GM06990 (cell line): Measurements from ENCODE around the gene PTPRN2.

Source experiments
- DNase-seq: peaks from one replicate; pipeline ENCODE4 v3.0.0-alpha.2; 2011; ENCODE audit not compliant: insufficient read length; ENCODE audit errors: extremely low read depth
- H3K27me3 ChIP-seq: replicated peaks from 2 replicates; pipeline ENCODE4 v1.6.0; 2011; ENCODE audit warnings: low read length; ENCODE audit not compliant: control insufficient read depth, insufficient read depth
- H3K36me3 ChIP-seq: 2 replicates; pipeline ENCODE4 v1.5.1; 2011; ENCODE audit warnings: low read length; ENCODE audit not compliant: control insufficient read depth, insufficient read depth
- H3K4me3 ChIP-seq: replicated peaks from 2 replicates; pipeline ENCODE4 v1.5.1; 2011; ENCODE audit warnings: low read depth, mild to moderate bottlenecking, control low read depth, low read length
- TF ChIP-seq, protein P1 (sequence below): IDR thresholded peaks from 2 replicates; pipeline ENCODE4 v1.5.1; 2011; ENCODE audit warnings: low read length, control low read depth, mild to moderate bottlenecking, inconsistent platforms; ENCODE audit not compliant: insufficient read depth, poor library complexity, severe bottlenecking

PTPRN2 gene

DNA sequence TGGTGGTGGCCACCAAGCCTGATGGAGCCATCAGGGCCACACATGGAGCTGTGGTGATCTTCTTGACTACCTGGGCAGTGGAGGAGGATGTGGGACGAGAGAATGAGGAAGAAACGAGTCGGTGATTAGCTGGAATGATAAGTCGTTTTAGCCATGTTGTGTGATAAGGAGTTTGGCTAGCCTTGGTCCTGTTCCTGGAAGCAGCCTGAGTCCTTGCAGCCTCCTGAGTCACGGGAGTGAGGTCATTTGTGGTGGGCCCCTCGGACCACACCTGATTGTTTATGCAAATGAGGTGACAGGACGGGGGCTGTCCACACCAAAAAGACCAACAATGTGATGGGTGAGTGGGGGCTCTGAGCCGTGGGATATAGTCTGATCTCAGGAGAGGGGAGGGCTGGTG is 554.4 kb downstream of the PTPRN2 start:
- no peaks in the 10 kb centered on the region for H3K36me3 ChIP-seq
- TF ChIP-seq, protein P1, sequence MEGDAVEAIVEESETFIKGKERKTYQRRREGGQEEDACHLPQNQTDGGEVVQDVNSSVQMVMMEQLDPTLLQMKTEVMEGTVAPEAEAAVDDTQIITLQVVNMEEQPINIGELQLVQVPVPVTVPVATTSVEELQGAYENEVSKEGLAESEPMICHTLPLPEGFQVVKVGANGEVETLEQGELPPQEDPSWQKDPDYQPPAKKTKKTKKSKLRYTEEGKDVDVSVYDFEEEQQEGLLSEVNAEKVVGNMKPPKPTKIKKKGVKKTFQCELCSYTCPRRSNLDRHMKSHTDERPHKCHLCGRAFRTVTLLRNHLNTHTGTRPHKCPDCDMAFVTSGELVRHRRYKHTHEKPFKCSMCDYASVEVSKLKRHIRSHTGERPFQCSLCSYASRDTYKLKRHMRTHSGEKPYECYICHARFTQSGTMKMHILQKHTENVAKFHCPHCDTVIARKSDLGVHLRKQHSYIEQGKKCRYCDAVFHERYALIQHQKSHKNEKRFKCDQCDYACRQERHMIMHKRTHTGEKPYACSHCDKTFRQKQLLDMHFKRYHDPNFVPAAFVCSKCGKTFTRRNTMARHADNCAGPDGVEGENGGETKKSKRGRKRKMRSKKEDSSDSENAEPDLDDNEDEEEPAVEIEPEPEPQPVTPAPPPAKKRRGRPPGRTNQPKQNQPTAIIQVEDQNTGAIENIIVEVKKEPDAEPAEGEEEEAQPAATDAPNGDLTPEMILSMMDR, result no peak
- DNase-seq, result no peak
- no peak overlapping the region for H3K4me3 ChIP-seq
- H3K27me3 ChIP-seq, result no peaks in the 10 kb centered on the region

DNA sequence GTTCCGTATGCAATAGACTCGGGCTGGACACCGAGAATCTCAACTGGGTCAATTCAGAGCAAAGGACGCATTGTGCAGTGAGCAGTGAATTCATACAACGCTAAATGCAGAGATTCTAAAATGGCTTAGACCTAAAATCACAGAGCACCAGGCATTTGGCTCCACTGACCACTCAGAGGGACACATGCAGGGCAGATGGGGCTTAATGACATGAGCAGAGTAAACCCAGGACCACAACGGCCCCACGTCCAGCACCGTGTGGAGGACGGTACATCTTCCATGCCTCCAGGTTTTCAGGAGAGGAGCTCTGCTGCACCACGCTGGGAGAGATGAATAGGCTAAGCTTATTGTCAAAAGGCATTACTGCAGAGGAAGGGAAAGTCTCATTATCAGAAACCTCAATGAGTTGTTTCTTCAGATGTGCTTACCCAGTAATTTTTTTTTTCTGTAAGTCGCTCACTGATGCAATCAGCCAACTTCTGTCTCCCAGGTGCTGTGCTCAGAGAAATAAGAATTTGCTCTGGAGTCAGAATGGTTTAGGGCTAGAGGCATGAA is 555.0 kb downstream of the PTPRN2 start:
- H3K36me3 ChIP-seq, result no peaks in the 10 kb centered on the region
- TF ChIP-seq, protein P1, result no peak
- no peak overlapping the region for H3K4me3 ChIP-seq
- DNase-seq, result no peak
- no peaks in the 10 kb centered on the region for H3K27me3 ChIP-seq

DNA sequence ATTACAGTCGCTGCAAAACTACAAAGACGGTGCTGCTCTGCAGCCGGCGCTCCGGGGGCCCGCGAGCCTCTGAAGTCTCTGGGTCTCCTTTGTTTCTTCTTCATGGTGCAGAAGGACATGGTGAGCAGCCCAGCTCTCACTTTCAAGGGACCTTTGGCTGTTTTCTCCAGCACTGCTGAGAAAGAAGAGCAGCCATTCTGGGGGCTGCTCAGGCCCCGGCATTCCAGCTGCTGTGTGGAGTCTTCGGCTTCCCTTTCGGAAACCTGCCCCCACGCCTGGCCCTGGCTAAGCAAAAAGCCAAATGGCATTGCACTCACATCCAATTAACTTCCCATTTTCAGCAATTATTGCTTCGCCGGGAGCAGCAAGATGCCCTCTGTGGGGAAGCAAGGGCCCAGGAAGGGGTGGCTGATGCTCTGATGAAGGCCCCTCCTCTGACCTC is 555.7 kb downstream of the PTPRN2 start:
- H3K4me3 ChIP-seq, result no peak overlapping the region
- TF ChIP-seq, protein P1, result no peak
- H3K27me3 ChIP-seq, result no peaks in the 10 kb centered on the region
- DNase-seq, result no peak
- H3K36me3 ChIP-seq, result no peaks in the 10 kb centered on the region

DNA sequence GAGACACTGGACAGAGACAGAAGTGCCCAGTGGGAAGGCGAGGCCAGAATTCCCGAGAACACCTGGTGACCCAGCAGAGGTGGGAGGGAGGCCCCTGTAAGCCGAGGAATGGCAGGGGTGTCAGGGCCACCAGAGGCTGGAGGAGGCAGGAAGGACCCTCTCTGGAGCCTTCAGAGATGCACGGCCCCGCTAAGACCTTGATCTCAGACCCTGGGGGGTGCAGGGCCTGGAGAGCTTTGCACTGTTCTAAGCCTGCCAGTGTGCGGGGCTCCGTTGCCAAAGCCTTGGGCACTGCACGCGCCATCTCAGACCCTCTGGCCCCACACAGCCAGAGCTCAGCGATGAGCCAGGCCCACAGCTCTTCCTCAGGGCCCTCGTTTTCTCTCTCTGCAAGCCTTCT is 557.1 kb downstream of the PTPRN2 start:
- DNase-seq, result no peak
- no peak overlapping the region for H3K4me3 ChIP-seq
- H3K27me3 ChIP-seq, result no peaks in the 10 kb centered on the region
- no peaks in the 10 kb centered on the region for H3K36me3 ChIP-seq
- TF ChIP-seq, protein P1, result no peak

DNA sequence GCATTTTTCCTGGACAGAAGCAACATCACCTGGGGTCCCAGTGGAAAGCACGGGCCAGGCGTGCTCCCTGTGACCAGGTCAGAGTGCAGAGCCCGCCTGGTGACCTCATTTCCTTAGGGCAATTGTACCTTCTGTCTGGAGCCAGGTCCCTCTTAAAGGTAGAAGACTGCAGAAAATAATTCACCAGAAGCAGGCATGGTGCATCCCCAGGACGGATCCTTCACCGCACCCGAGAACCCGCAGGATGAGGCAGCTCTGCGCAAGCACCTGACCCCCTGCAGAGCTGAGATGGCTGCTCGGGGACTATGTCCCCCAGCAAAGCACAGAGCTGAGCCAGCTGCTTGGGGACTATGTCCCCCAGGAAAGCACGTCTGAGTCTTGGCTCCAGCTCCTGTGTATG is 557.6 kb downstream of the PTPRN2 start:
- Histone ChIP-seq H3K27me3 (no peaks in the 10 kb centered on the region), H3K36me3 (no peaks in the 10 kb centered on the region), H3K4me3 (no peak overlapping the region)
- TF ChIP-seq, protein P1, result no peak
- DNase-seq, result no peak

DNA sequence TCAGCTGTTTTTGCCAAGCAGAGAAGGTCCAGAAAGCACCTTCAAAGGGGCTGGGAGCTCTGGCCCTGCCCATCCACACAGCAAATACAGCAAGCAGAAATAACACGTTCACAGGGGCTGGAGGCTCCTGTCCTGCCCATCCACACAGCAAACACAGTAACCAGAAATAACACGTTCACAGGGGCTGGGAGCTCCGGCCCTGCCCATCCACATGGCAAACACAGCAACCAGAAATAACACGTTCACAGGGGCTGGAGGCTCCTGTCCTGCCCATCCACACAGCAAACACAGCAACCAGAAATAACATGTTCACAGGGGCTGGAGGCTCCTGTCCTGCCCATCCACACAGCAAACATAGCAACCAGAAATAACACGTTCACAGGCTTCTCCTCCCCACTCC is 558.1 kb downstream of the PTPRN2 start:
- H3K27me3 ChIP-seq, result no peaks in the 10 kb centered on the region
- no peak for DNase-seq
- no peaks in the 10 kb centered on the region for H3K36me3 ChIP-seq
- TF ChIP-seq, protein P1, result no peak
- no peak overlapping the region for H3K4me3 ChIP-seq
